ENCODE results near the gene RASSF3.
"Not testable (repeated sequence)": the region's sequence is repeated elsewhere in the genome, so short reads cannot be mapped to it uniquely, and the experiment has no call there.

RASSF3 gene

GRCh38 chr12:64646318-64646717 is 36.0 kb downstream of the RASSF3 start:
- in situ Hi-C loops (cut with HindIII; ENCODE audit: low sequenced_read_pairs), result no loop called here
- DNase-seq (ENCODE audit: low read depth, low spot score), result no peak
- H3K4me3 ChIP-seq (ENCODE audit: low read depth, low read length), result no peak overlapping the region
- no peak for TF ChIP-seq CTCF (IDR thresholded peaks at IDR 0.05; ENCODE audit: low read depth, low read length)

GRCh38 chr12:64649487-64649886 is 39.2 kb downstream of the RASSF3 start:
- in situ Hi-C loops (cut with HindIII; ENCODE audit: low sequenced_read_pairs), result no loop called here
- no peak for TF ChIP-seq CTCF (IDR thresholded peaks at IDR 0.05; ENCODE audit: low read depth, low read length)
- no peak overlapping the region for H3K4me3 ChIP-seq (ENCODE audit: low read depth, low read length)
- no peak for DNase-seq (ENCODE audit: low read depth, low spot score)

- in situ Hi-C loops (cut with HindIII; ENCODE audit: low sequenced_read_pairs), result no loop called here
- DNase-seq (ENCODE audit: low read depth, low spot score), result peak; percentile 20
Measured at GRCh38 chr12:64650762-64651161, 40.5 kb downstream of the RASSF3 start.

GRCh38 chr12:64652346-64652745 is 42.1 kb downstream of the RASSF3 start:
- TF ChIP-seq CTCF (IDR thresholded peaks at IDR 0.05; ENCODE audit: low read depth, low read length), result no peak
- in situ Hi-C loops (cut with HindIII; ENCODE audit: low sequenced_read_pairs), result no loop called here
- DNase-seq (ENCODE audit: low read depth, low spot score), result no peak

More at GRCh38 chr12:64650762-64651161, 40.5 kb downstream of the RASSF3 start:
- H3K4me3 ChIP-seq (ENCODE audit: low read depth, low read length), result no peak overlapping the region
- no peak for TF ChIP-seq CTCF (IDR thresholded peaks at IDR 0.05; ENCODE audit: low read depth, low read length)

GRCh38 chr12:64653123-64653522 is 42.8 kb downstream of the RASSF3 start:
- TF ChIP-seq CTCF (IDR thresholded peaks at IDR 0.05; ENCODE audit: low read depth, low read length), result no peak
- H3K4me3 ChIP-seq (ENCODE audit: low read depth, low read length), result no peak overlapping the region
- DNase-seq (ENCODE audit: low read depth, low spot score), result no peak
- in situ Hi-C loops (cut with HindIII; ENCODE audit: low sequenced_read_pairs), result no loop called here

More at GRCh38 chr12:64652346-64652745, 42.1 kb downstream of the RASSF3 start:
- H3K4me3 ChIP-seq (ENCODE audit: low read depth, low read length), result no peak overlapping the region

GRCh38 chr12:64653907-64654306 is 43.6 kb downstream of the RASSF3 start:
- DNase-seq (ENCODE audit: low read depth, low spot score); in situ Hi-C loops (cut with HindIII; ENCODE audit: low sequenced_read_pairs); H3K4me3 ChIP-seq (ENCODE audit: low read depth, low read length): not testable (repeated sequence)

- no peak overlapping the region for H3K4me3 ChIP-seq (ENCODE audit: low read depth, low read length)
- no peak for TF ChIP-seq CTCF (IDR thresholded peaks at IDR 0.05; ENCODE audit: low read depth, low read length)
- DNase-seq (ENCODE audit: low read depth, low spot score), result no peak
- in situ Hi-C loops (cut with HindIII; ENCODE audit: low sequenced_read_pairs), result no loop called here
Measured at GRCh38 chr12:64655141-64655540, 44.8 kb downstream of the RASSF3 start.
